Endothelial cell of umbilical vein (primary cell): ENCODE measurements around the gene APP. TPM values are rescaled to one million over a fixed set of nuclear protein-coding genes. Genes with fewer than 3 reads are reported as not detected.

ENCODE experiments used
- BruUV-seq: library from RNA; stranded (reverse); fragments of 400-500 nt; replicated peaks from 2 replicates; lab custom pipeline; 2021; lab: Mats Ljungman, UMichigan
- CTCF ChIA-PET: fragments of 300-600, 350-600 bp; sonication (Branson Sonifier 250); formaldehyde crosslinking; loops from one replicate; lab custom pipeline; 2021; ENCODE audit warnings: antibody characterized with exemption, inconsistent platforms; lab: Charles Lee
- POLR2A ChIA-PET: fragments of 300-600, 350-600 bp; sonication (Branson Sonifier 250); formaldehyde crosslinking; loops from one replicate; lab custom pipeline; 2021; ENCODE audit warnings: antibody characterized with exemption, inconsistent platforms; lab: Charles Lee
- DNase-seq: peaks from one replicate; pipeline ENCODE4 v3.0.0-alpha.2; 2011; ENCODE audit warnings: low read depth, low spot score
- FAIRE-seq: peaks from 2 replicates; lab custom pipeline; 2011; peaks lifted over from hg19 to GRCh38; lab: Jason Lieb, UNC
- H2AFZ ChIP-seq: 2 replicates; pipeline ENCODE4 v1.6.0; 2012; ENCODE audit warnings: low read depth, low read length, control low read depth, inconsistent platforms
- H3K27ac ChIP-seq: 2 replicates; pipeline ENCODE4 v1.5.1; 2011; ENCODE audit warnings: low read depth, mild to moderate bottlenecking, control low read depth, low read length, moderate library complexity; ENCODE audit not compliant: insufficient read depth
- H3K27me3 ChIP-seq, 2 experiments: 2 replicates each; pipeline versions ENCODE4 v1.6.0 to v1.6.1; 2011; ENCODE audit warnings: low read length in 2 of 2, mixed read lengths in 1 of 2; ENCODE audit not compliant: control insufficient read depth in 2 of 2, insufficient read depth in 2 of 2
- H3K36me3 ChIP-seq, 2 experiments: 2 replicates in 1 of 2; 3 replicates in 1 of 2; pipeline ENCODE4 v1.5.1; 2011; ENCODE audit warnings: low read length in 2 of 2, mild to moderate bottlenecking in 1 of 2, moderate library complexity in 1 of 2; ENCODE audit not compliant: control insufficient read depth in 2 of 2, insufficient read depth in 2 of 2; ENCODE audit errors: extremely low read depth in 1 of 2
- H3K4me1 ChIP-seq: 3 replicates; pipeline ENCODE4 v1.5.1; 2011; ENCODE audit warnings: mild to moderate bottlenecking, low read length; ENCODE audit not compliant: control insufficient read depth, insufficient read depth; ENCODE audit errors: extremely low read depth
- H3K4me2 ChIP-seq: 2 replicates; pipeline ENCODE4 v1.6.1; 2011; ENCODE audit warnings: low read length, control low read depth, mixed read lengths; ENCODE audit not compliant: insufficient read depth
- H3K4me3 ChIP-seq, 3 experiments: fragments of 200-600 bp in 1 of 3; sonication (generic), shearing (Covaris generic) in 1 of 3; replicated peaks in 1 of 3; 2 replicates each; pipeline ENCODE4 v1.5.1; 2011 to 2016; ENCODE audit warnings: control low read depth in 3 of 3, low read length in 3 of 3, mild to moderate bottlenecking in 2 of 3, inconsistent platforms in 1 of 3, low read depth in 1 of 3, moderate library complexity in 1 of 3; ENCODE audit not compliant: insufficient read depth in 1 of 3
- H3K79me2 ChIP-seq: 2 replicates; pipeline ENCODE4 v1.6.0; 2012; ENCODE audit warnings: low read length, inconsistent platforms; ENCODE audit not compliant: control insufficient read depth, insufficient read depth
- H3K9ac ChIP-seq: replicated peaks from 2 replicates; pipeline ENCODE3; 2011; ENCODE audit warnings: low read length, control low read depth; ENCODE audit not compliant: insufficient read depth; ENCODE audit errors: extremely low read depth
- H3K9me1 ChIP-seq: replicated peaks from 3 replicates; pipeline ENCODE4 v1.6.0; 2011; ENCODE audit warnings: mild to moderate bottlenecking, low read length; ENCODE audit not compliant: control insufficient read depth, insufficient read depth; ENCODE audit errors: extremely low read depth
- H3K9me3 ChIP-seq: replicated peaks from 2 replicates; pipeline ENCODE4 v1.5.1; 2012; ENCODE audit warnings: low read length, inconsistent platforms; ENCODE audit not compliant: control insufficient read depth, insufficient read depth
- H4K20me1 ChIP-seq: replicated peaks from 2 replicates; pipeline ENCODE3; 2011; ENCODE audit warnings: mild to moderate bottlenecking, low read length; ENCODE audit not compliant: control insufficient read depth, insufficient read depth; ENCODE audit errors: extremely low read depth
- EZH2 ChIP-seq: IDR thresholded peaks from 2 replicates; pipeline ENCODE4 v1.6.1; 2012; ENCODE audit warnings: borderline replicate concordance, low read depth, mild to moderate bottlenecking, moderate library complexity, low read length, inconsistent platforms; ENCODE audit not compliant: severe bottlenecking
- FOS ChIP-seq: IDR thresholded peaks from 2 replicates; pipeline ENCODE4 v1.6.1; 2011; ENCODE audit warnings: mild to moderate bottlenecking, low read length, moderate library complexity, borderline replicate concordance; ENCODE audit not compliant: insufficient read depth
- GATA2 ChIP-seq: IDR thresholded peaks from 2 replicates; pipeline ENCODE4 v1.7.0; 2011; ENCODE audit warnings: low read depth, mild to moderate bottlenecking, moderate library complexity, mixed read lengths, low read length; ENCODE audit not compliant: insufficient read length, insufficient read depth
- JUN ChIP-seq: IDR thresholded peaks from 2 replicates; pipeline ENCODE4 v1.6.1; 2011; ENCODE audit warnings: borderline replicate concordance, low read depth; ENCODE audit not compliant: insufficient read length, insufficient read depth
- MAX ChIP-seq: IDR thresholded peaks from 2 replicates; pipeline ENCODE4 v1.6.1; 2011; ENCODE audit not compliant: insufficient read depth, insufficient read length
- MYC ChIP-seq: IDR thresholded peaks from one replicate; pipeline ENCODE4 v1.6.1; 2011; ENCODE audit warnings: mild to moderate bottlenecking, low read depth, low read length
- POLR2A ChIP-seq: IDR thresholded peaks from 2 replicates; pipeline ENCODE4 v1.6.1; 2012; ENCODE audit warnings: low read depth, mild to moderate bottlenecking, control low read depth, low read length
- POLR2AphosphoS5 ChIP-seq: IDR thresholded peaks from 2 replicates; pipeline ENCODE4 v1.6.1; 2012; ENCODE audit warnings: low read depth, mild to moderate bottlenecking, control low read depth, low read length, moderate library complexity; ENCODE audit not compliant: insufficient read depth
- dilution Hi-C: fragments of 300-500 bp; cut with MboI; formaldehyde crosslinking; loops from one replicate; pipeline ENCODE4 v1.15.0; 2019; ENCODE audit warnings: low sequenced_read_pairs; ENCODE audit not compliant: extremely low pct_ligation_motif_present
- intact Hi-C: fragments of 100-400 bp; cut with micrococcal nuclease; formaldehyde crosslinking; loops from one replicate; pipeline ENCODE4 v1.10.0; 2022
- polyA plus RNA-seq, 4 experiments: library from polyadenylated mRNA; depleted of rRNA in 3 of 4; stranded (reverse) in 3 of 4; unstranded in 1 of 4; fragments of >200 nt; gene quantifications; 2 replicates each; pipeline versions ENCODE4 v1.2.1 to v1.2.3, GENCODE V29; 2011 to 2012; ENCODE audit warnings: missing spikeins in 1 of 4
- total RNA-seq: library from RNA; stranded (reverse); gene quantifications from 2 replicates; pipeline ENCODE4 v1.2.3, GENCODE V29; 2021
- TF ChIP-seq, protein P1 (sequence below), 2 donors: IDR thresholded peaks; 1 replicate in 1 of 2; 2 replicates in 1 of 2; pipeline ENCODE4 v1.5.1; 2011; ENCODE audit warnings: low read length in 2 of 2, mild to moderate bottlenecking in 2 of 2, moderate library complexity in 2 of 2, control low read depth in 1 of 2, inconsistent platforms in 1 of 2, low read depth in 1 of 2; ENCODE audit not compliant: insufficient read depth in 1 of 2; ENCODE audit errors: extremely low read depth in 1 of 2

APP gene
- total and polyA plus RNA-seq, 2 donors (not counting 3 experiments of a cell fraction or from before 2014, with no cell fraction given), result 914 to 928 TPM

DNA sequence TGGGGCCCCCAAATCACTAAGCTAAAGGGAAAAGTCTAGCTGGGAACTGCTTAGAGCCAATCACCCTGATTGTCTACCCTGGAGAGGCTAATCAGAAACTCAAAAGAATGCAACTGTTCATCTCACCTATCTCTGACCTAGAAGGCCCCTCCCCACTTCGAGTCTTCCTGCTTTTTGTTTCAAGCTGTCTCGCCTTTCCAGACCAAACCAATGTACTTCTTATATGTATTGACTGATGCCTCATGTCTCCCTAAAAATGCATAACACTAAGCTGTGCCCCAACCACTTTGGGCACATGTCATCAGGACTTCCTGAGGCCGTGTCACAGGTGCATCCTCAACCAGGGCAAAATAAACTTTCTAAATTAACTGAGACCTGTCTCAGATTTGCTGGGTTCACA lies 209.5 kb downstream of the APP start:
- DNase-seq (peak; percentile 55), FAIRE-seq (no peak)
- Histone ChIP-seq H3K4me2 (no peak overlapping the region), H3K4me1 (peaks cover 66% of the 10 kb centered on the region), H3K9me3 (no peaks in the 10 kb centered on the region), H3K9ac (peak overlapping the region; percentile 87), H3K27me3 (no peaks in the 10 kb centered on the region), H3K79me2 (peaks cover 21% of the 10 kb centered on the region), H3K4me3 (no peak overlapping the region), H3K36me3 (peaks cover 0 to 3% of the 10 kb centered on the region in 2 experiments), H2AFZ (no peak overlapping the region), H3K9me1 (no peaks in the 10 kb centered on the region), H4K20me1 (no peaks in the 10 kb centered on the region), H3K27ac (peak overlapping the region; percentile 99)
- ChIA-PET POLR2A (no interaction called here), CTCF (interaction anchor here (1.0 to 5.0 kb wide), 3 partner anchors 8 to 65 kb away, joined by 3 to 22 read pairs (median 4); no protein-coding TSS in a partner anchor)
- no TSS peak for BruUV-seq
- intact Hi-C loops (loop anchor here (5.0 kb wide), 1 partner anchor 354 kb away; the partner anchor contains the start of gene MRPL39), dilution Hi-C loops (no loop called here)
- TF ChIP-seq MYC (no peak), GATA2 (no peak), FOS (no peak), JUN (no peak), EZH2 (no peak), POLR2AphosphoS5 (no peak), MAX (no peak), POLR2A (no peak)
- TF ChIP-seq, protein P1, sequence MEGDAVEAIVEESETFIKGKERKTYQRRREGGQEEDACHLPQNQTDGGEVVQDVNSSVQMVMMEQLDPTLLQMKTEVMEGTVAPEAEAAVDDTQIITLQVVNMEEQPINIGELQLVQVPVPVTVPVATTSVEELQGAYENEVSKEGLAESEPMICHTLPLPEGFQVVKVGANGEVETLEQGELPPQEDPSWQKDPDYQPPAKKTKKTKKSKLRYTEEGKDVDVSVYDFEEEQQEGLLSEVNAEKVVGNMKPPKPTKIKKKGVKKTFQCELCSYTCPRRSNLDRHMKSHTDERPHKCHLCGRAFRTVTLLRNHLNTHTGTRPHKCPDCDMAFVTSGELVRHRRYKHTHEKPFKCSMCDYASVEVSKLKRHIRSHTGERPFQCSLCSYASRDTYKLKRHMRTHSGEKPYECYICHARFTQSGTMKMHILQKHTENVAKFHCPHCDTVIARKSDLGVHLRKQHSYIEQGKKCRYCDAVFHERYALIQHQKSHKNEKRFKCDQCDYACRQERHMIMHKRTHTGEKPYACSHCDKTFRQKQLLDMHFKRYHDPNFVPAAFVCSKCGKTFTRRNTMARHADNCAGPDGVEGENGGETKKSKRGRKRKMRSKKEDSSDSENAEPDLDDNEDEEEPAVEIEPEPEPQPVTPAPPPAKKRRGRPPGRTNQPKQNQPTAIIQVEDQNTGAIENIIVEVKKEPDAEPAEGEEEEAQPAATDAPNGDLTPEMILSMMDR (IDR thresholded peaks at IDR 0.05; ENCODE audit: extremely low read depth in 1 of 2, insufficient read depth in 1 of 2, low read depth in 1 of 2, low read length in 2 of 2), result no peak
